Central memory CD8-positive, alpha-beta T cell (primary cell): ENCODE data around the gene FBRS.
A peak's percentile ranks its signal among the peaks of the same experiment; 100 is the strongest.
"Not testable (repeated sequence)": the region's sequence is repeated elsewhere in the genome, so short reads cannot be mapped to it uniquely, and the experiment has no call there.

ENCODE experiments used
- ATAC-seq: fragments of 150-1000 bp; cut with Tn5 transposase; replicated peaks from 2 replicates; pipeline ENCODE4 v1.10.0; 2022; ENCODE audit warnings: mild to moderate bottlenecking, moderate FRiP score, moderate number of reproducible peaks; ENCODE audit not compliant: poor library complexity, severe bottlenecking; ENCODE audit errors: extremely low read depth
- DNase-seq, 2 donors: peaks; one replicate each; pipeline ENCODE4 v3.0.0; 2021; ENCODE audit warnings: low spot score in 2 of 2
- H3K27ac Mint-ChIP-seq: one replicate; pipeline ENCODE4 v1.8.0; 2022; ENCODE audit warnings: low read depth, mild to moderate bottlenecking, moderate library complexity, mixed read lengths
- H3K27me3 Mint-ChIP-seq: one replicate; pipeline ENCODE4 v1.8.0; 2022; ENCODE audit warnings: mixed read lengths
- H3K36me3 Mint-ChIP-seq: one replicate; pipeline ENCODE4 v1.8.0; 2022; ENCODE audit warnings: mild to moderate bottlenecking, moderate library complexity, mixed read lengths; ENCODE audit not compliant: insufficient read depth
- H3K4me1 Mint-ChIP-seq: one replicate; pipeline ENCODE4 v1.8.0; 2022; ENCODE audit warnings: mixed read lengths
- H3K4me3 Mint-ChIP-seq: one replicate; pipeline ENCODE4 v1.8.0; 2022; ENCODE audit warnings: mild to moderate bottlenecking, moderate library complexity, mixed read lengths
- H3K9me3 Mint-ChIP-seq: one replicate; pipeline ENCODE4 v1.8.0; 2022; ENCODE audit warnings: mixed read lengths

Gene FBRS

DNA sequence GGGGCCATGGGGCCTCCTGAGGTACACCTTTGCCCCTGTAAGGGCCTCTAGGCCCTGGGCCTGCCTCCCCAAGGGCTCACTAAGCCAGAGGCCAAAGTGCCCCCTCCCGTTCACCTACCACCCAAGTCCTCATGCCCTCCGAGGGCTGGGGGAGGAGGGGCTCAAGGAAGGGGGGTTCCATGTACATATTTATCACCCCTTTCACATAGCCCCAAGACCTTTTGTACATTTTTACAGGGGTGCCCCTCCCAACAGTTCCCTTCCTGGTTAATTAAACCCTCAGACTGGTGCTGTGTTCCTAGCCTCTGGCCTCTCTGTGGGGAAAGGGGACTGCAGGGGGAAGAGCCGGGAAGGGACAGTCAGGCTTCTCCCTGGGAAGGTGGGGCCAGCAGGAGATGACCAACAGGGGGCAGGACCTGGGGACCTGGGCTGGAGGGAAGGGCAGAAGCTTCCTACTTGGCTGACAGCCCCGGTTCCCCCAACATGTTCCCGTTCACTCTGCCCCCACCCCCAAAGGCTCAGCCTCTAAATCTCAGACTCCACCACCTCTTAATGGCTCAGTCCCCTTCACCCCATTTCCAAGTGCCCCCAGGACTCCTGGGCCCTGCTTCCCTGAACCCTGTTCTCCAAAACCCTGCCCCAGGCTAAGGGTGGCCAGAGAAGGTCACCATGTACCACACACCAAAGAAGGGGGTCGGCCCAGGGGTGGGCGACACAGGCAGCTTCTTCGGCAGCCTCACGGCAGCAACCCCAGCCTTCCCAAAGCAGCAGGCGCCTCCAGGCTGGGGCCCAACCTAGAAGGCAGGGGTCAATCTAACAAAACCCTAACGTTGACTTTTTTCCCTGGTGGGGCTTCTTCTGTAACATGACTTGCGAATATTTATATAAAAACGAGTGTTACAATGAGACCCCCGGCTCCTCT is 11.9 kb downstream of the FBRS start:
- Mint-ChIP-seq H3K4me1 (peaks cover 8% of the 10 kb centered on the region), H3K9me3 (no peaks in the 10 kb centered on the region), H3K36me3 (peaks cover 30% of the 10 kb centered on the region), H3K27ac (peak overlapping the region; percentile 68), H3K4me3 (no peak overlapping the region), H3K27me3 (no peaks in the 10 kb centered on the region)
- no peak for DNase-seq
- ATAC-seq: peak; percentile 25

DNA sequence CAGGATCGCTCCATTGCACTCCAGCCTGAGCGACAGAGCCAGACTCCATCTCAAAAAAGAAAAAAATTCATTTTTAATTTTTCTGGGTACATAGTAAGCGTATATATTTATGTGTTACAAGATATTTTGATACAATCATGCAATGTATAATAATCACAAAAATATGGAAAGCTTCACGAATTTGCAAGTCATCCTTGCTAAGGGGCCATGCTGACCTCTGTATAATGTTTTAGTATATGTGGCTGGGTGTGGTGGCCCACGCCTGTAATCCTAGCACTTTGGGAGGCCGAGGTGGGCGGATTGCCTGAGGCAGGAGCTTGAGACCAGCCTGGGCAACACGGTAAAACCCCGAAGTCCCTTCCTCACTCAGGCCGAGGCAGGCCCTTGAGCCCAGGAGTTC is 16.9 kb downstream of the FBRS start:
- no peaks in the 10 kb centered on the region for H3K27me3 Mint-ChIP-seq
- ATAC-seq (no peak), DNase-seq (no peak)
- no peaks in the 10 kb centered on the region for H3K4me1 Mint-ChIP-seq
- peak overlapping the region; percentile 9 for H3K27ac Mint-ChIP-seq
- H3K4me3 Mint-ChIP-seq: no peak overlapping the region
- peaks cover 8% of the 10 kb centered on the region for H3K36me3 Mint-ChIP-seq
- H3K9me3 Mint-ChIP-seq: no peaks in the 10 kb centered on the region

DNA sequence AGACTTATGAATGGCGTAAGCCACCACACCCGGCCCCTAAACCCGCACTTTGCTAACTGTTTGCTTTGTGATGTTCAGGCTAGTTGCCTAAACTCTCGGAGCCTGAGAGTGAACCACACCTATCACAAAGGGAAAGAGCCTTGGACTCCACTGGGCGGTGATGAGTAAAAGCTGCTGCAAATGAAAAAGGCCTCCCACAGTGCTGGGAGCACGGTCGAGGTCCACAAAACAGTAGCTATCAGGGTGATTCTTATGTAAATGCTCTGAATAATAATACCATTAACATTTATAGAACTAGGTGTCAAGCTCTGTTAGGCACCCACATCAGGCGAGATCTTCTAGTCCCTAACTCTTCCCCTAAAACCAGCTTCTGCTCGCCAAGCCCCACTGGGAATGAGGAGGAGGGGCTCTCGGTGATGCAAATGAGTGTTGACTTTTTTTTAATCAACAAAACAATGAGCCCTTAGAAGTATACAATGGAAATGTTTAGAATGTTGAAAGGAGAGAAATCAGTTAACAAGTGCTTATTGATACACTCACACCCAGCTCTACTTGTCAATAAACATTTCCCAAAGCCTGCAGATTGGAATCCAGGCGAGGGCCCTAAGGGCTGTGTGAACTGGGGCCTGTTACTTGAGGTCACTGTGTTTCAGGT is 19.8 kb downstream of the FBRS start:
- Mint-ChIP-seq H3K36me3 (peaks cover 2% of the 10 kb centered on the region), H3K27me3 (no peaks in the 10 kb centered on the region), H3K4me3 (no peak overlapping the region), H3K4me1 (no peaks in the 10 kb centered on the region), H3K9me3 (no peaks in the 10 kb centered on the region), H3K27ac (no peak overlapping the region)
- no peak for DNase-seq
- ATAC-seq: no peak

DNA sequence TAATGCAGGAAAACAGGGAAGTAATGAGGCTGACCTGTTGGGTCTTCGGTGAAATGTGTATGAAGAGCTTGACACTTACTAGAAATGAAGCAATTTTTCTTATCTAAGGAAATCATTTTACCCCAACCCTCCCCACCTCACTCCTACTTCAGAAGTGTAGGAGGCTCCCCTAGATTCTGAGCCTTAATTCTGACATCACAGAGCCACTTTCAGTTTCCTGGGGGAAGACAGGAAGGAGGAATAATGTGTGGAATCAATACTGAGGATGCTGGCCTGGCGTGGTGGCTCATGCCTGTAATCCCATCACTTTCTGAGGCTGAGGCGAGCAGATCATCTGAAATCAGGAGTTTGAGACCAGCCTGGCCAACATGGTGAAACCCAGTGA is 20.3 kb downstream of the FBRS start:
- H3K9me3 Mint-ChIP-seq: no peaks in the 10 kb centered on the region
- H3K27ac Mint-ChIP-seq: no peak overlapping the region
- ATAC-seq (no peak), DNase-seq (no peak)
- H3K27me3 Mint-ChIP-seq: no peaks in the 10 kb centered on the region
- H3K4me3 Mint-ChIP-seq: no peak overlapping the region
- peaks cover 2% of the 10 kb centered on the region for H3K36me3 Mint-ChIP-seq
- H3K4me1 Mint-ChIP-seq: no peaks in the 10 kb centered on the region

DNA sequence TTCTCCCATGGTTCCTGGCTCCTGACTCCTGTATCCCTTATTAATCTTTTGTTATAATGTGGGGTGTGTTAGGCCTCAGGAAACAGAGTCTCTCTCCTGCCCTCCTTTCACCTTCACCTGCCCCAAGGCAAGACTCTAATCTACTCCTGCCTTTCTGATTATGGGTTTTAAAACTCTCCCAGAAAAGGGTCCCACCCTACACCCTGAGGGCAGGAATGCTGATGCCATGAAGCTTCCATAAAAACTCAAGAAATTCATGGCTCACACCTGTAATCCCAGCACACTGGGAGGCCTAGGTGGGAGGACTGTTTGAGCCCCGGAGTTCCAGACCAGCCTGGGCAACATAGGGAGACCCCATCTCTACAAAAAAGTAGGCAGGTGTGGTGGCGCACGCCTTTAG is 22.1 kb downstream of the FBRS start:
- H3K9me3 Mint-ChIP-seq: no peaks in the 10 kb centered on the region
- H3K4me3 Mint-ChIP-seq: no peak overlapping the region
- ATAC-seq (no peak), DNase-seq (no peak)
- no peaks in the 10 kb centered on the region for H3K27me3 Mint-ChIP-seq
- peaks cover 2% of the 10 kb centered on the region for H3K36me3 Mint-ChIP-seq
- no peaks in the 10 kb centered on the region for H3K4me1 Mint-ChIP-seq
- no peak overlapping the region for H3K27ac Mint-ChIP-seq

DNA sequence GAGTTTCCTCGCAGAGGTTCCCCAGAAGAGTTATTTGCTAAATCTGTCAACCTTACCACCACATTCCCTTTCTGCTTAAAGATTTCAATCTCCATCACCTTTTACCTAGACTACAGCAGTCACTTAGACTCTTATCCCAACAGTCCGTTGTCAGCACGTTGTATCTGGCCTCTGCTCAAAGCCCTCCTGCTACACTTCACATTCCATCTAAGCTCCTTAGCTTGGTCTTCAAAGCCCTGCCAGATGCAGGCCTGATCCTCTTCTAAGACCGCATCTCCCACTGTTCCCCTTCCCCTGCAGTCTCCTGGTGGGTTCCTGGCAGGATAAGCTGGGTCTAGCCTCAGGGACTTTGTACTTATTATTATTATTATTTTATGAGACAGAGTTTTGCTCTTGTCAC is 30.5 kb downstream of the FBRS start:
- Mint-ChIP-seq H3K27ac (no peak overlapping the region), H3K4me1 (peaks cover 8% of the 10 kb centered on the region), H3K9me3 (no peaks in the 10 kb centered on the region), H3K4me3 (no peak overlapping the region), H3K27me3 (no peaks in the 10 kb centered on the region), H3K36me3 (no peaks in the 10 kb centered on the region)
- ATAC-seq: no peak
- DNase-seq: no peak

DNA sequence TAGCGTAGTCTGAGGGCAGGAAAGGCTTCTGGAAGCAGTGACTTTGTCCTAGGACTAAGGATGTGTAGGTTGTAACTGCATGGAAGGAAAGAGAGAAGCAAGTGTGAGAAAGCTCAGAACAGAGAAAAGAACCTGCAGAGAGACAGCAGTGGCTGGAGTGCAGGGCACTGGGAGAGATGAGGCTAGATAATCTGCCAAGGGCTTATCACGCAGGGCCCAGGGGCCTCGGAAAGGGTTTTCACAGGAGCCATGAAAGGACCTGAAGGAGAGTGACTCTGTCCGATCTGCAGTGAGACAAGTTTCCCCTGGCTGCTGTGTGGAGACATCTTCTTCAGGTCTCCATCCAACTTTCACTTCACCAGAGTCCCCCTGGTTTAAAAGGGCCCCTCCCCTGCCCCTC is 33.7 kb downstream of the FBRS start:
- peaks cover 11% of the 10 kb centered on the region for H3K4me1 Mint-ChIP-seq
- H3K27ac Mint-ChIP-seq: no peak overlapping the region
- H3K4me3 Mint-ChIP-seq: no peak overlapping the region
- peaks cover 2% of the 10 kb centered on the region for H3K36me3 Mint-ChIP-seq
- no peaks in the 10 kb centered on the region for H3K9me3 Mint-ChIP-seq
- ATAC-seq (no peak), DNase-seq (no peak)
- H3K27me3 Mint-ChIP-seq: no peaks in the 10 kb centered on the region

DNA sequence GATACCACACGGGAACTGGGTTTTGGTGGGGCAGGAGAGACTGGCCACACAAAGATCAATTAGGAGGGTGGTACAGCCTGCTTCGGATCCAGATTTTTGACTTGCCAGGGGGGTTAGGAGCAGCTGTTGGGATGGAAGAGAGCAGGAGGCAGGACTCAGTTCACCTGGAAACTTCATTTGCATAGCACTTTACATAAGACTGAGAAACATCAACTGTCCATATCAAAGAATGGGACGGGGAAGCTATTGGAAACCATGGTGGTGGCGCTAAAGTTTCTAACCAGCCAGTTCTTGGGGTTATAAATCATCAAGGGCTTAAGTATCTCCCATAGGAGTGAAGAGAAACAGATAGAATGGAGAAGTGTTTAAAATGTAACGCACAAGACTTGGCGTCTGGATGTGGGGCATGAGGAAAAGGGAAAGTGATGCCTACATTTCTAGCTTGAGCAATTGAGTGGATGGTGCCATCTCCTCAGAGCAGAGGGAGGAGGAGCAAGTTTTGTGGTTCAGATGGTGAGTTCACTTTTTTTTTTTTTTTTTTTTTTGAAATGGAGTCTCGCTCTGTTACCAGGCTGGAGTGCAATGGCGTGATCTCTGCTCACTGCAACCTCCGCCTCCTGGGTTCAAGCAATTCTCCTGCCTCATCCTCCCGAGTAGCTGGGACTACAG is 34.3 kb downstream of the FBRS start:
- H3K4me1 Mint-ChIP-seq: peaks cover 15% of the 10 kb centered on the region
- no peak overlapping the region for H3K4me3 Mint-ChIP-seq
- ATAC-seq (no peak), DNase-seq (no peak)
- no peak overlapping the region for H3K27ac Mint-ChIP-seq
- no peaks in the 10 kb centered on the region for H3K27me3 Mint-ChIP-seq
- no peaks in the 10 kb centered on the region for H3K9me3 Mint-ChIP-seq
- peaks cover 2% of the 10 kb centered on the region for H3K36me3 Mint-ChIP-seq

DNA sequence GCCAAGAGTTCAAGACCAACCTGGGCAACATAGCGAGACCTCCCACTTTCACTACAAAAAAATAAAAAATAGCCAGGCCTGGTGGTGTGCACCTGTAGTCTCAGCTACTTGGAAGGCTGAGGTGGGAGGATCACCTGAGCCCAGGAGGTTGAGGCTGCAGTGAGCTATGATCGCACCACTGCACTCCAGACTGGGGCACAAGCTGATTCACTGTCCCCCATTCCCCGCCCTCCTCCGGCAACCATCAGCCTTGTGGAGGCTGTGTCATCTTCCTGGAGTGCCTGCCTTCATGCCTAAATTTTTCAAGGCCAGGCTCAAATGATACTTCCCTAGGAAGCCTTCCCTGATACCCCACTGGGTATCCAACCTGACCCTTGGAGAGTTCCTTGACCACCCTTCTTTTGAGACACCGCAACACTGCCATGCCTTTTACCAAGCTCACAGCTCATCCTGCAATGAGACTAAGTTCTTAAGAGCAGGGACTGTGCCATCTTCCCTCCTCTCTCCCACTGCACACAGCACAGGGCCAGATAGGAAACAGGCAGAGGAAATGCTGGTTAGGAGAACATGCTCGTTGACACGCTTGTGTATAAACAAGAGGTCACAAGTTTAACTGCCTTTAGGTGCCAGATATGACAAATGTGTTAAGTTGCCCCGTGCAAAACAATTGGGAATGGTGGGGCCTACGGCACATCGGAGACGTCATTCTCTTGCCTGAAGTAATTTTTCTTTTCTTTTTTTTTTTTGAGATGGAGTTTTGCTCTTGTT is 36.9 kb downstream of the FBRS start:
- H3K4me1 Mint-ChIP-seq: peaks cover 36% of the 10 kb centered on the region
- peaks cover 24% of the 10 kb centered on the region for H3K36me3 Mint-ChIP-seq
- no peaks in the 10 kb centered on the region for H3K27me3 Mint-ChIP-seq
- no peaks in the 10 kb centered on the region for H3K9me3 Mint-ChIP-seq
- no peak overlapping the region for H3K27ac Mint-ChIP-seq
- no peak overlapping the region for H3K4me3 Mint-ChIP-seq
- DNase-seq: no peak
- ATAC-seq: no peak

DNA sequence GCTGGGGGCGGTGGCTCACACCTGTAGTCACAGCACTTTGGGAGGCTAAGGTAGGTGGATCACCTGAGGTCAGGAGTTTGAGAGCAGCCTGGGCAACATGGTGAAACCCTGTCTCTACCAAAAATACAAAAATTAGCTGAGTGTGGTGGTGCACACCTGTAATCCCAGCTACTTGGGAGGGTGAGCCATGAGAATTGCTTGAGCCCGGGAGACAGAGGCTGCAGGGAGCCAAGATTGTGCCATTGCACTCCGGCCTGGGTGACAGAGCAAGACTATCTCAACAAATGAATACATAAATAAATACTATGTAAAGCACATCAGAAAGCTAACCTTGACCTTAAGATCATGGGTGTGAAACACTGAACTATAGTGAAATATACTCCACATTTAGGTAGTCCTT is 38.4 kb downstream of the FBRS start:
- Mint-ChIP-seq H3K36me3 (peaks cover 37% of the 10 kb centered on the region), H3K4me1 (peaks cover 37% of the 10 kb centered on the region)
- H3K27me3 Mint-ChIP-seq, H3K9me3 Mint-ChIP-seq, H3K27ac Mint-ChIP-seq, ATAC-seq, DNase-seq, H3K4me3 Mint-ChIP-seq: not testable (repeated sequence)

DNA sequence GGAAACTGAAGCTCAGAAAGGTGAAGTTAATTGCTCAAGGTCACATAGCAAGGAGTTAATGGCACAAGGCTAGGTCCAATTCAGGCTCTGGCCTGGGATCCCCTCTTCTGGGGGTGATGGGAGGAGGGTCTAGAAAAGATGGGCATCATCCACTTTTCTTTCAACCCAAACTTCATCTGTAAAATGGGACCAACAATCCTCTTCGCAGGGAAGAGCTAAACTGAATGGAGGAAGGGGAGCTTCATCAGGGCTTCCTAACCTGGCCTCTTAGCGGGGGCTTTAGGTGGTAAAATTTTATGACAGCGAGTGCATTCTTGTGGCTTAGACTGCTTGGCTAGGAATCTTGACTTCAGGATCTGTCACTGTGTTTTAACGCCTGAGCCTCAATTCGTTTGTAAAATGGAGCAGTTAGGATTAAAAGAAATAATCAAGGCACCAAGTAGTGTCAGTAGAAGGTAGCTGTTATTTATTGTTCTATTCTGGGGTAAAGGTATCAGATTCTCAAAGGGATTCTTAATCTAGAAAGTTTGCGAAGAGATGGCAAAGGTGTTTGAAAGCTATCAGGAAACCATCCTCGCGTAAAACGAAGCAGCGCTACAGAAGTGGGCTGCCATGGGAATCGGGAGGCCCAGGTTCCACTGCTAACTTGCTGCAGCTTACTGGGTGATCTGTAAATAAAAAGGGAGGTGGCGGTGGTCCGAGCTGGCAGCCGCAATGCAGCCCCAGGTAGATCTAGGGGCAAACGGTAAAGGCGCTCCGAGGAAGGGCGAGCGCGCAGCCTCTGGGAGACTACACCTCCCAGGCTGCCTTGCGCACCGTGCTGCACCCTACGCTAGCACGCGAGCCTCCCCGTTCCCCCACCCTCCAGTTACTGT is 39.3 kb downstream of the FBRS start:
- Mint-ChIP-seq H3K4me1 (peaks cover 36% of the 10 kb centered on the region), H3K27me3 (no peaks in the 10 kb centered on the region), H3K36me3 (peaks cover 45% of the 10 kb centered on the region), H3K9me3 (no peaks in the 10 kb centered on the region), H3K27ac (peak overlapping the region; percentile 100), H3K4me3 (peak overlapping the region; percentile 96)
- ATAC-seq (peak; percentile 90), DNase-seq (no peak)
